OCI-LY1 (cell line): Measurements from ENCODE around the gene RREB1.

ENCODE experiments used
- CTCF ChIP-seq: fragments of 200-600 bp; sonication (generic), shearing (Covaris generic); IDR thresholded peaks from 2 replicates; pipeline ENCODE4 v1.5.1; 2017; ENCODE audit warnings: mild to moderate bottlenecking, antibody characterized with exemption, low read length, moderate library complexity, mixed read lengths
- EZH2 ChIP-seq: fragments of 200-600 bp; sonication (generic), shearing (Covaris generic); IDR thresholded peaks from 2 replicates; pipeline ENCODE4 v1.8.0; 2017; ENCODE audit warnings: borderline replicate concordance, mixed run types, mild to moderate bottlenecking, antibody characterized with exemption, low read length, moderate library complexity, mixed read lengths

- TF ChIP-seq CTCF (no peak), EZH2 (no peak)
Observed at GRCh38 chr6:7165002-7165889, 57.5 kb downstream of the RREB1 start.
